ENCODE results near the gene SLC7A6. TPM values are rescaled to one million over a fixed set of nuclear protein-coding genes. Genes with fewer than 3 reads are reported as not detected.

SLC7A6 gene
- total and polyA plus RNA-seq, 5 donors from 2014 or later: 10.7 to 141 (median 18.8) TPM

- H3K4me1 ChIP-seq (ENCODE audit: control insufficient read depth, insufficient read depth, low read length, poor library complexity, severe bottlenecking): no peaks in the 10 kb centered on the region
- H3K9me3 Mint-ChIP-seq: no peaks in the 10 kb centered on the region
- H3K36me3 Mint-ChIP-seq: peaks cover 45% of the 10 kb centered on the region
- H3K27ac Mint-ChIP-seq: no peak overlapping the region
- H3K36me3 ChIP-seq (ENCODE audit: control insufficient read depth, insufficient read depth, low read length): peaks cover 86% of the 10 kb centered on the region
- H3K4me3 Mint-ChIP-seq: no peak overlapping the region
- H3K4me3 ChIP-seq (ENCODE audit: low read depth, low read length): no peak overlapping the region
- H3K27me3 Mint-ChIP-seq: no peaks in the 10 kb centered on the region
- no peaks in the 10 kb centered on the region for H3K27me3 ChIP-seq (ENCODE audit: control insufficient read depth, insufficient read depth, low read length)
- DNase-seq: no peak
- H3K27ac ChIP-seq (ENCODE audit: insufficient read depth, low read length, poor library complexity, severe bottlenecking): no peak overlapping the region
- no peak for ATAC-seq (ENCODE audit: low read depth in 2 of 2)
- peaks cover 0 to 6% (median 3%) of the 10 kb centered on the region in 4 donors for H3K4me1 Mint-ChIP-seq
- no peaks in the 10 kb centered on the region for H3K9me3 ChIP-seq (ENCODE audit: control insufficient read depth in 2 of 2, low read length in 2 of 2)
These were observed 84.5 kb downstream of the SLC7A6 start for GRCh38 chr16:68348639-68349445.

DNA sequence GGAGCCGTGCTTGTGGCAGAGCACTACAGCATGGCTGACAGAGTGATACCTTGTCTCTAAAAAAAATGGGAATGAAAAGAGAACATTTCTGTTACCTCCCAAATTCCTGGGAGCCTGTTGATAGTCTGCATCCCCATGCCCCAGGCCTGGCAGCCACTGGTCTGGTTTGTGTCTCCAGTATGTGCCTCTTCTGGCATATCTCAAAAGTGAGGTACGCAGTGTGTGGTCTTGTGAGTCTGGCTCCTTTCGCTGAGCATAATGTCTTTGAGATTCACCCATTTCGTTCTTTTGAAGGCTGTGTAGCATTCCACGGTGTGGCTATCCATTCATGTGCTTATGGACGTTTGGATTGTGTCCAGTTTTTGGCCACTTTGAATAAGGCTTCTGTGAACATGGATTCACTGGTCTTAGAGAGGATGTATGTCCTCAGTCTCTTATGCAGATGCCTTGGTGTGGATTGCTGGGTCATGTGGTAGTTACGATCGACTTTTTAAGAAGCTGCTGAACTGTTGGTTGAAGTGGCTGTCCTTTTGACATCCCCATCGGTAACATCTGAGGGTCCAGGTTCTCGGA lies 85.6 kb downstream of the SLC7A6 start:
- H3K4me3 ChIP-seq (ENCODE audit: low read depth, low read length): no peak overlapping the region
- Mint-ChIP-seq H3K9me3 (no peaks in the 10 kb centered on the region), H3K36me3 (peaks cover 47% of the 10 kb centered on the region), H3K4me3 (no peak overlapping the region), H3K4me1 (peaks cover 0 to 8% (median 4%) of the 10 kb centered on the region in 4 donors), H3K27ac (no peak overlapping the region), H3K27me3 (no peaks in the 10 kb centered on the region)
- peaks cover 87% of the 10 kb centered on the region for H3K36me3 ChIP-seq (ENCODE audit: control insufficient read depth, insufficient read depth, low read length)
- no peaks in the 10 kb centered on the region for H3K9me3 ChIP-seq (ENCODE audit: control insufficient read depth in 2 of 2, low read length in 2 of 2)
- H3K4me1 ChIP-seq (ENCODE audit: control insufficient read depth, insufficient read depth, low read length, poor library complexity, severe bottlenecking): no peaks in the 10 kb centered on the region
- no peaks in the 10 kb centered on the region for H3K27me3 ChIP-seq (ENCODE audit: control insufficient read depth, insufficient read depth, low read length)
- ATAC-seq (ENCODE audit: low read depth in 2 of 2) (no peak), DNase-seq (no peak)
- H3K27ac ChIP-seq (ENCODE audit: insufficient read depth, low read length, poor library complexity, severe bottlenecking): no peak overlapping the region

DNA sequence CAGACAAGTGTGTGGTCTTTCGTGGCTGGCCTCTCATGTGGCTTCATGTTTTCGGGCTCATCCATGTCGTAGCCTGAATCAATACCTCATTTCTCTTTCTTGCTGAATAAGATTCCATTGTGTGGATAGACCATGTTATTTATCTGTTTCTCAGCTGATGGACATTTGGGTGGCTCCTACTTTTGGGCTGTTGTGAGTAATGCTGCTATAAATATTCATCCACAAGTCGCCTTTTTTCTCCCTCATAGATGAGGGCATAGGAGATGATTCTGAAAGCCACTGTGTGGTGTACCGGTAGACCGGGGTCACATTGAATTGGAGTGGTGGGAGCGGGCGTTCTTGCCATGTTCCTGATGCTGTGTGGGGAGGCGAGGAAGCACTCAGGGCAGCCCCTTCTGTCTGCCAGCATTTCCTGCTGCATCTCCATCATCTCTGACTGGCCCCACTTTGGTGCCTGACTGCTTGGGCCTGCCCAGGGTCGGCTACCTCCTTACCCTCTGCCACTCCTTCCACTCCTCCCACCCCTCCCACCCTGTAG lies 86.6 kb downstream of the SLC7A6 start:
- DNase-seq (no peak), ATAC-seq (ENCODE audit: low read depth in 2 of 2) (no peak)
- peaks cover 79% of the 10 kb centered on the region for H3K36me3 ChIP-seq (ENCODE audit: control insufficient read depth, insufficient read depth, low read length)
- H3K27me3 ChIP-seq (ENCODE audit: control insufficient read depth, insufficient read depth, low read length): no peaks in the 10 kb centered on the region
- H3K36me3 Mint-ChIP-seq: peaks cover 47% of the 10 kb centered on the region
- H3K4me3 Mint-ChIP-seq: no peak overlapping the region
- H3K4me1 ChIP-seq (ENCODE audit: control insufficient read depth, insufficient read depth, low read length, poor library complexity, severe bottlenecking): peaks cover 10% of the 10 kb centered on the region
- H3K4me1 Mint-ChIP-seq: peaks cover 3 to 17% (median 5%) of the 10 kb centered on the region in 4 donors
- no peaks in the 10 kb centered on the region for H3K9me3 Mint-ChIP-seq
- H3K27ac Mint-ChIP-seq: peak overlapping the region in 1 of 3 donors; percentile 52
- H3K27ac ChIP-seq (ENCODE audit: insufficient read depth, low read length, poor library complexity, severe bottlenecking): no peak overlapping the region
- no peak overlapping the region for H3K4me3 ChIP-seq (ENCODE audit: low read depth, low read length)
- H3K9me3 ChIP-seq (ENCODE audit: control insufficient read depth in 2 of 2, low read length in 2 of 2): no peaks in the 10 kb centered on the region
- H3K27me3 Mint-ChIP-seq: no peaks in the 10 kb centered on the region

Other genes starting within 250 kb of the SLC7A6 start
- gene DPEP2NB, start 248.6 kb upstream of the SLC7A6 start, total RNA-seq: not detected
- gene DPEP2NB, start 248.6 kb upstream of the SLC7A6 start, polyA plus RNA-seq: not detected
- 14.9 TPM for gene DDX28, start 241.3 kb upstream of the SLC7A6 start, total RNA-seq
- gene DDX28, start 241.3 kb upstream of the SLC7A6 start, polyA plus RNA-seq: 10 to 100 TPM; 48.0 to 68.2 (median 63.9) TPM
- 15.2 TPM for gene DUS2, start 241.2 kb upstream of the SLC7A6 start, total RNA-seq
- gene DUS2, start 241.2 kb upstream of the SLC7A6 start, polyA plus RNA-seq: 10 to 100 TPM in 2 of 4 donors, 1 to 10 TPM in 2; 7.7 to 11.5 (median 10.3) TPM
- gene NFATC3, start 179.2 kb upstream of the SLC7A6 start, total RNA-seq: 115 TPM
- gene NFATC3, start 179.2 kb upstream of the SLC7A6 start, polyA plus RNA-seq: 10 to 100 TPM; 52.0 to 67.5 (median 56.6) TPM
- gene ESRP2, start 28.4 kb upstream of the SLC7A6 start, total RNA-seq: not detected
- under 1 TPM; 0.10 to 0.99 (median 0.33) TPM for gene ESRP2, start 28.4 kb upstream of the SLC7A6 start, polyA plus RNA-seq
- 9.4 TPM for gene PLA2G15, start 19.2 kb upstream of the SLC7A6 start, total RNA-seq
- 10 to 100 TPM in 1 of 4 donors, 1 to 10 TPM in 3; 7.5 to 10.3 (median 8.8) TPM for gene PLA2G15, start 19.2 kb upstream of the SLC7A6 start, polyA plus RNA-seq
- gene SLC7A6OS, start 46.4 kb downstream of the SLC7A6 start, total RNA-seq: 38.4 TPM
- 10 to 100 TPM; 23.7 to 28.0 (median 26.8) TPM for gene SLC7A6OS, start 46.4 kb downstream of the SLC7A6 start, polyA plus RNA-seq
- gene PRMT7, start 46.5 kb downstream of the SLC7A6 start, total RNA-seq: 53.8 TPM
- gene PRMT7, start 46.5 kb downstream of the SLC7A6 start, polyA plus RNA-seq: 10 to 100 TPM; 32.4 to 34.8 (median 34.1) TPM
- gene SMPD3, start 184.0 kb downstream of the SLC7A6 start, total RNA-seq: 16.1 TPM
- 10 to 100 TPM in 3 of 4 donors, 1 to 10 TPM in 1; 7.1 to 20.3 (median 18.6) TPM for gene SMPD3, start 184.0 kb downstream of the SLC7A6 start, polyA plus RNA-seq

Measured in CD4-positive, CD25-positive, alpha-beta regulatory T cell (primary cell).